Mesenchymal stem cell (in vitro differentiated cells and primary cell): ENCODE data around the gene UVSSA.

Source experiments
- DNase-seq: peaks from one replicate; pipeline ENCODE4 v3.0.0-alpha.2; 2013
- H2AFZ ChIP-seq: one replicate; pipeline ENCODE4 v1.6.1; 2013; ENCODE audit warnings: low read depth, mild to moderate bottlenecking, control low read depth, inconsistent platforms, low read length, moderate library complexity
- H2AK5ac ChIP-seq: 2 replicates; pipeline ENCODE4 v1.6.1; 2013; ENCODE audit warnings: low read length, moderate library complexity, mild to moderate bottlenecking, inconsistent platforms; ENCODE audit not compliant: severe bottlenecking
- H2BK120ac ChIP-seq: one replicate; pipeline ENCODE4 v1.6.1; 2013; ENCODE audit warnings: low read depth, mild to moderate bottlenecking, inconsistent platforms, low read length, moderate library complexity
- H2BK12ac ChIP-seq, 2 experiments: one replicate each; pipeline ENCODE4 v1.6.1; 2013; ENCODE audit warnings: inconsistent platforms in 2 of 2, low read length in 2 of 2, mild to moderate bottlenecking in 2 of 2, moderate library complexity in 2 of 2, control low read depth in 1 of 2
- H2BK15ac ChIP-seq: one replicate; pipeline ENCODE4 v1.6.1; 2013; ENCODE audit warnings: mild to moderate bottlenecking, low read depth, inconsistent platforms; ENCODE audit not compliant: poor library complexity, severe bottlenecking
- H2BK5ac ChIP-seq: 2 replicates; pipeline ENCODE4 v1.6.1; 2013; ENCODE audit warnings: low read depth, mild to moderate bottlenecking, low read length, control low read depth, inconsistent platforms; ENCODE audit not compliant: poor library complexity, severe bottlenecking
- H3K14ac ChIP-seq, 2 experiments: one replicate each; pipeline ENCODE4 v1.6.1; 2013; ENCODE audit warnings: inconsistent platforms in 2 of 2, low read length in 2 of 2, control low read depth in 1 of 2, mild to moderate bottlenecking in 1 of 2, moderate library complexity in 1 of 2
- H3K18ac ChIP-seq, 2 experiments: one replicate each; pipeline ENCODE4 v1.6.1; 2013; ENCODE audit warnings: inconsistent platforms in 2 of 2, low read length in 2 of 2, control low read depth in 1 of 2, low read depth in 1 of 2, mild to moderate bottlenecking in 1 of 2
- H3K23ac ChIP-seq, 2 experiments: one replicate each; pipeline ENCODE4 v1.6.1; 2013; ENCODE audit warnings: inconsistent platforms in 2 of 2, low read length in 2 of 2, mild to moderate bottlenecking in 2 of 2, moderate library complexity in 2 of 2, control low read depth in 1 of 2
- H3K27ac ChIP-seq: 2 replicates; pipeline ENCODE4 v1.5.1; 2013; ENCODE audit warnings: mild to moderate bottlenecking, moderate library complexity, low read length, control low read depth, inconsistent platforms; ENCODE audit not compliant: poor library complexity, severe bottlenecking
- H3K27me3 ChIP-seq, 2 experiments: 2 replicates each; pipeline versions ENCODE4 v1.6.1 to v1.7.0; 2013; ENCODE audit warnings: low read length in 2 of 2, mild to moderate bottlenecking in 2 of 2, moderate library complexity in 2 of 2, control low read depth in 1 of 2, inconsistent platforms in 1 of 2; ENCODE audit not compliant: control insufficient read depth in 1 of 2, insufficient read depth in 1 of 2
- H3K36me3 ChIP-seq, 2 experiments: 2 replicates each; pipeline versions ENCODE4 v1.6.1 to v1.7.0; 2013; ENCODE audit warnings: low read length in 2 of 2, control low read depth in 1 of 2, inconsistent platforms in 1 of 2, low read depth in 1 of 2, mild to moderate bottlenecking in 1 of 2; ENCODE audit not compliant: insufficient read depth in 2 of 2, control insufficient read depth in 1 of 2
- H3K4ac ChIP-seq, 2 experiments: one replicate each; pipeline ENCODE4 v1.6.1; 2013; ENCODE audit warnings: inconsistent platforms in 2 of 2, low read length in 2 of 2, mild to moderate bottlenecking in 2 of 2, moderate library complexity in 2 of 2, control low read depth in 1 of 2, low read depth in 1 of 2
- H3K4me1 ChIP-seq: 2 replicates; pipeline ENCODE4 v1.6.1; 2013; ENCODE audit warnings: low read depth, low read length, control low read depth; ENCODE audit not compliant: control insufficient read depth, insufficient read depth
- H3K4me2 ChIP-seq: 2 replicates; pipeline ENCODE4 v1.6.1; 2013; ENCODE audit warnings: low read length, mild to moderate bottlenecking, inconsistent platforms; ENCODE audit not compliant: poor library complexity, severe bottlenecking
- H3K4me3 ChIP-seq, 2 experiments: 2 replicates each; pipeline versions ENCODE4 v1.5.1 to v1.7.0; 2013; ENCODE audit warnings: low read length in 2 of 2, mild to moderate bottlenecking in 2 of 2, control low read depth in 1 of 2, low read depth in 1 of 2; ENCODE audit not compliant: insufficient read depth in 1 of 2
- H3K79me1 ChIP-seq: replicated peaks from 2 replicates; pipeline ENCODE4 v1.6.1; 2013; ENCODE audit warnings: mild to moderate bottlenecking, control low read depth, low read length, inconsistent platforms; ENCODE audit not compliant: poor library complexity, severe bottlenecking
- H3K9ac ChIP-seq: 2 replicates; pipeline ENCODE4 v1.7.0; 2013; ENCODE audit warnings: mild to moderate bottlenecking, low read length, moderate library complexity
- H3K9me3 ChIP-seq: 2 replicates; pipeline ENCODE4 v1.7.0; 2013; ENCODE audit warnings: mild to moderate bottlenecking, low read length; ENCODE audit not compliant: control insufficient read depth
- H4K8ac ChIP-seq: one replicate; pipeline ENCODE4 v1.6.1; 2013; ENCODE audit warnings: inconsistent platforms, mild to moderate bottlenecking, low read length, moderate library complexity
- H4K91ac ChIP-seq: one replicate; pipeline ENCODE4 v1.6.1; 2013; ENCODE audit warnings: mild to moderate bottlenecking, low read length, inconsistent platforms
- WGBS: methylation state at CpG from one replicate; pipeline ENCODE4 v1.1.7; 2013; ENCODE audit warnings: mixed read lengths; 5-methylcytosine and 5-hydroxymethylcytosine counted together

UVSSA gene

DNA sequence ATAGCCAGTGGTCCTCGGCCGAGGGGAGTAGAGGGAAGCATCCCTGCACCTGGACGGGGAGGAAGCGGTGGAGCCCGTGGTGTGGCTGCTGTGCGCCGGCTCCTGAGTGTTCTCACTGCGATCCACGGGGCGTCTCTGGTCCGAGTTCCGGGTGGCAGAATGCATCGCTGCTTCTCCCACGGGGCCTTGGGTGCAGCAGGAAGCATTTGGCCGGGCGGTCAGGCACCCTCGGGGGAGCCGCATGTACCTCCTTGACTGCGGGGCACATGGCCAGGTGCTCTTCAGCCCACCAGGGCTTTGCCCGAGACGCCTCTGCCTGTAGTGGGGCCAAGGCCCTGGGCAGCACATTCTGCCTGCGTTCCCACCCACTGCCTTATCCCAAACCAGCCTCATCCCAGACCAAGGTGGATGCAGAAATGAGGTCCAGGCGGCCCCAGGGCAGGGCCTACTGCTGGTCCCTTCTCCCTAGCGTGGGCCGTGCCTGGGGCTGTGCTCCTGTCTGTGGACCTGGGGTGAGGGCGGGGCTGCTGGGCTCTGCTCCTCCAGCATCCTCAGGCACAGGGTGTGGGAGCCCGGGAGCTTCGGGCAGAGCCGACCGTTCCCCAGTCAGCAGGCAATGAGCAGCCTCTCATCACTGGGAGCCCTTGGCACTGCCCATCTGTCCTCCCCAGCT is 31.7 kb downstream of the UVSSA start:
- Histone ChIP-seq H3K79me1 (no peaks in the 10 kb centered on the region), H3K4ac (no peak overlapping the region)
- WGBS, result 93% methylated on average over 30 of the region's 30 CpGs

DNA sequence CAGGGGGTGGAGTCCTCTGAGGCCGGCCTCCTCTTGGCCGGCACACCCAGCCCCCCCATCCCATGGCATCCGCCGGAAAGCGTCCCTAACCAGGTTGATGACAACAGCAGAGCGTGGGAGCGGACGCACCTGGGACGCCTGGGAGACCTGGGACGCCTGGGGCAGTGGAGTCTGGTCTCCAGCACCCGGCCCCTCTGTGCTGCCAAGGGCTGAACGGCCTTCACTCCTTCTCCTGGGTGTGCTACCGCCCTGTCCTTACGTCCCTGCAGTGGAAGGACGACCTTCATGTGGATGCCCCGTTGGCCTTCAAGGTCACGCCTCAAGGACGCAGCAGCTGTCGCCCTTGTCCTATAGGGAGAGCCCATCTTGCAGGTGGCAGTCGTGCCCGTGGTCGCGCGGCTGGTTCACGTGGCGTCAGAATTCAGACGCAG is 32.4 kb downstream of the UVSSA start:
- H2AFZ ChIP-seq, result no peak overlapping the region
- H3K4me2 ChIP-seq, result no peak overlapping the region
- H3K18ac ChIP-seq, result no peak overlapping the region
- H3K4me1 ChIP-seq, result no peaks in the 10 kb centered on the region
- no peak overlapping the region for H4K8ac ChIP-seq
- no peaks in the 10 kb centered on the region for H3K9me3 ChIP-seq
- WGBS, result 96% methylated on average over 27 of the region's 27 CpGs
- H3K36me3 ChIP-seq, result peaks cover 12 to 79% of the 10 kb centered on the region in 2 experiments
- no peaks in the 10 kb centered on the region for H3K27me3 ChIP-seq
- H3K4me3 ChIP-seq, result no peak overlapping the region
- no peak overlapping the region for H4K91ac ChIP-seq
- no peak overlapping the region for H2BK120ac ChIP-seq
- H2BK5ac ChIP-seq, result no peak overlapping the region
- no peak overlapping the region for H3K23ac ChIP-seq
- no peak overlapping the region for H2BK12ac ChIP-seq
- H3K79me1 ChIP-seq, result no peaks in the 10 kb centered on the region
- no peak overlapping the region for H2AK5ac ChIP-seq
- no peak overlapping the region for H3K14ac ChIP-seq
- H2BK15ac ChIP-seq, result no peak overlapping the region
- no peak for DNase-seq
- H3K4ac ChIP-seq, result no peak overlapping the region
- no peak overlapping the region for H3K27ac ChIP-seq
- no peak overlapping the region for H3K9ac ChIP-seq

More for the DNA sequence above, 31.7 kb downstream of the UVSSA start:
- Histone ChIP-seq H2BK5ac (no peak overlapping the region), H3K4me2 (no peak overlapping the region), H3K27ac (no peak overlapping the region), H4K91ac (no peak overlapping the region), H3K23ac (no peak overlapping the region), H3K18ac (no peak overlapping the region), H2AFZ (no peak overlapping the region), H3K4me3 (no peak overlapping the region), H2BK120ac (no peak overlapping the region), H4K8ac (no peak overlapping the region), H2AK5ac (no peak overlapping the region), H3K4me1 (no peaks in the 10 kb centered on the region), H2BK12ac (no peak overlapping the region), H3K14ac (no peak overlapping the region), H3K9ac (no peak overlapping the region), H3K9me3 (no peaks in the 10 kb centered on the region), H3K27me3 (no peaks in the 10 kb centered on the region), H2BK15ac (no peak overlapping the region), H3K36me3 (peaks cover 8 to 79% of the 10 kb centered on the region in 2 experiments)
- no peak for DNase-seq

DNA sequence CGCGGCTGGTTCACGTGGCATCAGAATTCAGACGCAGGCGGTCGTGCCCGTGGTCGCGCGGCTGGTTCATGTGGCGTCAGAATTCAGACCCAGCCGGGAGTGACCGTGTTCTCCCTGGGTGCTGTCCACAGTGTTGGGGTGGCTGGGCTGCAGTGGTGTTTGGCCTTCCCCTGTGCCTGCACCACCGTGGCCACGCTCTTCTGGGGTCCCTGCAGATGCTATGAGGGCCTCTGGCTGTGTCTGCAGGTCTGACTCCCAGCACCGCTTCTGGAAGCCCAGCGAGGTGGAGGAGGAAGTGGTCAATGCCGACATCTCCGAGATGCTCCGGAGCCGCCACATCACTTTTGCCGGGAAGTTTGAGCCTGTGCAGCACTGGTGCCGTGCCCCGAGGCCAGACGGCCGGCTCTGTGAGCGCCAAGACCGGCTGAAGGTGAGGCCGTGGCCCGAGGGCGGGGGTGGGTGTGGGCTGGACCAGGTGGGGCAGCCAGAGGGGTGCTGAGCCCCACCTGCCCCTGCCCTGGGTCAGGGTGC is 32.9 kb downstream of the UVSSA start:
- H3K14ac ChIP-seq, result no peak overlapping the region
- H3K4ac ChIP-seq, result no peak overlapping the region
- H3K23ac ChIP-seq, result no peak overlapping the region
- H3K9me3 ChIP-seq, result no peaks in the 10 kb centered on the region
- no peak overlapping the region for H3K4me3 ChIP-seq
- no peaks in the 10 kb centered on the region for H3K79me1 ChIP-seq
- H2AK5ac ChIP-seq, result no peak overlapping the region
- no peak for DNase-seq
- 92% methylated on average over 22 of the region's 31 CpGs for WGBS
- no peak overlapping the region for H4K8ac ChIP-seq
- no peak overlapping the region for H3K4me2 ChIP-seq
- H2BK5ac ChIP-seq, result no peak overlapping the region
- H3K27ac ChIP-seq, result no peak overlapping the region
- H2AFZ ChIP-seq, result no peak overlapping the region
- H3K9ac ChIP-seq, result no peak overlapping the region
- H2BK15ac ChIP-seq, result no peak overlapping the region
- no peak overlapping the region for H4K91ac ChIP-seq
- H3K18ac ChIP-seq, result no peak overlapping the region
- no peak overlapping the region for H2BK12ac ChIP-seq
- peaks cover 16 to 79% of the 10 kb centered on the region in 2 experiments for H3K36me3 ChIP-seq
- no peak overlapping the region for H2BK120ac ChIP-seq
- H3K27me3 ChIP-seq, result no peaks in the 10 kb centered on the region
- H3K4me1 ChIP-seq, result no peaks in the 10 kb centered on the region

DNA sequence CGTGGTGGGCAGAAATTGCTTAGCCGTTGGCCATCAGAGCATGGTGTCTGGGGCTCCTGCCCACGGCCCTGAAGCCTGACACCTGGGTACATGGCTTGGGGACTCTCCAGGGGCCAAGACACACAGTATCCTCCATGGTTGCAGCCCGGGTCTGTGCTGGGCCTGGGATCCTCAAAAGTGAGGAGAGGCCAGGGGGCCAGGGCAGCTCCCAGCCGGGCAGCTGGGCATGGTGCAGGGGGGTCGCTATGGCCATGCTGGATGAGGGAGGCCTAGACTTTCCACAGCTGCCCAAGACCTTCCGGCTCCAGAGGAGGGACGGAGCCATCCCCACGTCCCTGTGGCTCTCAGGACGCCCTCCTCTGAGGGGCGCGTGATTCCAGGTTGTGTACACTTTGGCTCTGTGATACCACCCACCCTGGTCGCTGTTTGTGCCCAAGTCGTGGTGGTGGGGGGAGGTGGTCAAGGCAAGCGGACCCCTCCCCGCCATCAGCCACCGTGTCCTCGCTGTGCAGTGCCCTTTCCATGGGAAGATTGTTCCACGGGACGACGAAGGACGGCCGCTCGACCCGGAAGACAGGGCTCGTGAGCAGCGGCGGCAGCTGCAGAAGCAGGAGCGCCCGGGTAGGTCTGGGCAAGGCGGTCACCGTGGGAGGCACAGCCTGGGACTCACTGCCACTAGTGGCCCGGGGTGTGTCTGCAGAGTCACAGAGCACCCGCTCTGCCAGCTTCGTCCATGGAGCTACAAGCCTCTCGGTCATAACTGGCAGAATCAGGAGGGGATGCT is 33.6 kb downstream of the UVSSA start:
- Histone ChIP-seq H2AK5ac (no peak overlapping the region), H3K27ac (no peak overlapping the region), H3K4me2 (no peak overlapping the region), H3K36me3 (peaks cover 20 to 79% of the 10 kb centered on the region in 2 experiments), H3K79me1 (no peaks in the 10 kb centered on the region), H3K4ac (no peak overlapping the region), H2BK15ac (no peak overlapping the region), H3K18ac (no peak overlapping the region), H3K9ac (no peak overlapping the region), H2BK5ac (no peak overlapping the region), H4K8ac (no peak overlapping the region), H3K27me3 (no peaks in the 10 kb centered on the region), H2AFZ (no peak overlapping the region), H3K9me3 (no peaks in the 10 kb centered on the region), H2BK120ac (no peak overlapping the region), H2BK12ac (no peak overlapping the region), H3K14ac (no peak overlapping the region), H3K4me3 (peak overlapping the region in 1 of 2 experiments; percentile 10), H3K4me1 (no peaks in the 10 kb centered on the region), H3K23ac (no peak overlapping the region), H4K91ac (no peak overlapping the region)
- WGBS, result 93% methylated on average over 36 of the region's 36 CpGs
- DNase-seq, result no peak
